ENCODE data around the gene PCBP3.
"Not testable (repeated sequence)": the region's sequence is repeated elsewhere in the genome, so short reads cannot be mapped to it uniquely, and the experiment has no call there.

PCBP3 gene

GRCh38 chr21:45974073-45975019 is 330.8 kb downstream of the PCBP3 start:
- CTCF ChIA-PET = interaction anchor here (0.9 to 1.9 kb wide), 6 partner anchors 15 to 1173 kb away, joined by 3 to 11 read pairs (median 3); no protein-coding TSS in a partner anchor
- POLR2A ChIA-PET = no interaction called here
- DNase-seq (ENCODE audit: extremely low spot score) = no peak
- no peak for TF ChIP-seq CTCF (IDR thresholded peaks at IDR 0.05; ENCODE audit: control extremely low read depth, extremely low read depth, low read depth, missing control alignments)

- ChIA-PET CTCF (no interaction called here), POLR2A (no interaction called here)
- DNase-seq (ENCODE audit: extremely low spot score) = no peak
Observed at GRCh38 chr21:45975020-45975666, 331.6 kb downstream of the PCBP3 start.

GRCh38 chr21:45975667-45976409 is 332.3 kb downstream of the PCBP3 start:
- POLR2A ChIA-PET; CTCF ChIA-PET; DNase-seq (ENCODE audit: extremely low spot score): not testable (repeated sequence)

More at GRCh38 chr21:45975020-45975666, 331.6 kb downstream of the PCBP3 start:
- TF ChIP-seq CTCF (IDR thresholded peaks at IDR 0.05; ENCODE audit: control extremely low read depth, extremely low read depth, low read depth, missing control alignments) = no peak

GRCh38 chr21:45976701-45977311 is 333.3 kb downstream of the PCBP3 start:
- ChIA-PET CTCF (no interaction called here), POLR2A (no interaction called here)
- TF ChIP-seq CTCF (IDR thresholded peaks at IDR 0.05; ENCODE audit: control extremely low read depth, extremely low read depth, low read depth, missing control alignments) = no peak
- DNase-seq (ENCODE audit: extremely low spot score) = no peak

- ChIA-PET CTCF (no interaction called here), POLR2A (no interaction called here)
- TF ChIP-seq CTCF (IDR thresholded peaks at IDR 0.05; ENCODE audit: control extremely low read depth, extremely low read depth, low read depth, missing control alignments) = no peak
- DNase-seq (ENCODE audit: extremely low spot score) = no peak
Observed at GRCh38 chr21:45977396-45977795, 333.9 kb downstream of the PCBP3 start.

- no peak for DNase-seq (ENCODE audit: extremely low spot score)
- TF ChIP-seq CTCF (IDR thresholded peaks at IDR 0.05; ENCODE audit: control extremely low read depth, extremely low read depth, low read depth, missing control alignments) = no peak
- CTCF ChIA-PET = no interaction called here
- POLR2A ChIA-PET = no interaction called here
Observed at GRCh38 chr21:45979141-45979631, 335.7 kb downstream of the PCBP3 start.
